DOHH2 (cell line): Measurements from ENCODE around the gene ADAMTS13.
A peak's percentile ranks its signal among the peaks of the same experiment; 100 is the strongest.

ENCODE experiments used
- H3F3A ChIP-seq: fragments of 200-600 bp; sonication (generic), shearing (Covaris generic); 2 replicates; pipeline ENCODE4 v1.6.0; 2016; ENCODE audit warnings: antibody characterized with exemption, mild to moderate bottlenecking; ENCODE audit not compliant: control insufficient read depth, insufficient read depth
- H3K27ac ChIP-seq: fragments of 200-600 bp; sonication (generic); 2 replicates; pipeline ENCODE4 v1.5.1; 2014; ENCODE audit warnings: low read depth, mild to moderate bottlenecking, low read length, moderate library complexity
- H3K27me3 ChIP-seq: fragments of 200-600 bp; sonication (generic); 2 replicates; pipeline ENCODE4 v1.6.1; 2014; ENCODE audit warnings: mild to moderate bottlenecking, low read length, mixed read lengths; ENCODE audit not compliant: control insufficient read depth
- H3K36me3 ChIP-seq: fragments of 200-600 bp; sonication (generic); 2 replicates; pipeline ENCODE4 v1.6.1; 2014; ENCODE audit warnings: mild to moderate bottlenecking, low read length, moderate library complexity, mixed read lengths; ENCODE audit not compliant: control insufficient read depth
- H3K4me1 ChIP-seq: fragments of 200-600 bp; sonication (generic); 2 replicates; pipeline ENCODE4 v1.6.1; 2014; ENCODE audit warnings: mild to moderate bottlenecking, low read length, mixed read lengths; ENCODE audit not compliant: control insufficient read depth
- H3K4me2 ChIP-seq: fragments of 200-600 bp; sonication (generic); 2 replicates; pipeline ENCODE4 v1.6.0; 2014; ENCODE audit warnings: mild to moderate bottlenecking, low read length, moderate library complexity
- H3K4me3 ChIP-seq: fragments of 200-600 bp; sonication (generic); 2 replicates; pipeline ENCODE4 v1.5.1; 2014; ENCODE audit warnings: mild to moderate bottlenecking, low read length, mixed read lengths
- H3K79me2 ChIP-seq: fragments of 200-600 bp; sonication (generic); 2 replicates; pipeline ENCODE4 v1.6.1; 2014; ENCODE audit warnings: mild to moderate bottlenecking, low read length, mixed read lengths; ENCODE audit not compliant: control insufficient read depth
- H3K9me2 ChIP-seq: fragments of 200-600 bp; sonication (generic); replicated peaks from 2 replicates; pipeline ENCODE4 v1.6.1; 2014; ENCODE audit warnings: mild to moderate bottlenecking, low read length, mixed read lengths; ENCODE audit not compliant: control insufficient read depth
- H3K9me3 ChIP-seq: fragments of 200-600 bp; sonication (generic); 2 replicates; pipeline ENCODE4 v1.6.1; 2014; ENCODE audit warnings: antibody characterized with exemption, low read length, mixed read lengths; ENCODE audit not compliant: control insufficient read depth, insufficient read depth
- H4K20me1 ChIP-seq: fragments of 200-600 bp; sonication (generic); 2 replicates; pipeline ENCODE4 v1.6.0; 2014; ENCODE audit warnings: low read depth, mild to moderate bottlenecking, antibody characterized with exemption, low read length, moderate library complexity; ENCODE audit not compliant: control insufficient read depth, insufficient read depth
- EZH2phosphoT487 ChIP-seq: fragments of 200-600 bp; sonication (generic); IDR thresholded peaks from 2 replicates; pipeline ENCODE4 v1.6.1; 2017; ENCODE audit warnings: borderline replicate concordance, mild to moderate bottlenecking, antibody characterized with exemption, low read length, moderate library complexity, mixed read lengths
- TF ChIP-seq, protein P1 (sequence below): fragments of 200-600 bp; sonication (generic); IDR thresholded peaks from one replicate; pipeline ENCODE4 v1.5.1; 2014; ENCODE audit warnings: antibody characterized with exemption, mild to moderate bottlenecking, low read depth, low read length; ENCODE audit not compliant: poor library complexity, severe bottlenecking

Gene ADAMTS13

DNA sequence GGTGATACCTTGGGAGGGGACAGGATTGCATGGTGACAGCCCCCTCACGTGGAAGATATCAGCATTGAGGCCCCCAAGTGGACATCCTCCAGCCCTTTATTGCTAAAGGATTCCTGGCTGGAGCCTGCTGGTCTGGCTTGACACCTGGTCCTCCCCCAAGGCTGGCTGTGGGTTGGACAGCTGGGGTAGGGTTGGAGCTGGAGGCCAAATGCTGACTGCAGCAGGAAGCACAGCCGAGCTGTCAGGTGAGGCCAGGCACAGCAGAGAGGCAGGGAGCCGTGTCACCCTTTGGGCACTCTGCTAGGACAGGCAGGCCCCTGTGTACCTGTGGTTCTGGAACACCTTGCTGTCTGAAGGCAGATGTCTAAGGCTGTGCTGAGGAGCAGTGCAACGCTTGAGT is 39.8 kb downstream of the ADAMTS13 start:
- Histone ChIP-seq H3K4me1 (peaks cover 24% of the 10 kb centered on the region), H3K4me2 (no peak overlapping the region)
- no peak for TF ChIP-seq EZH2phosphoT487
- TF ChIP-seq, protein P1, sequence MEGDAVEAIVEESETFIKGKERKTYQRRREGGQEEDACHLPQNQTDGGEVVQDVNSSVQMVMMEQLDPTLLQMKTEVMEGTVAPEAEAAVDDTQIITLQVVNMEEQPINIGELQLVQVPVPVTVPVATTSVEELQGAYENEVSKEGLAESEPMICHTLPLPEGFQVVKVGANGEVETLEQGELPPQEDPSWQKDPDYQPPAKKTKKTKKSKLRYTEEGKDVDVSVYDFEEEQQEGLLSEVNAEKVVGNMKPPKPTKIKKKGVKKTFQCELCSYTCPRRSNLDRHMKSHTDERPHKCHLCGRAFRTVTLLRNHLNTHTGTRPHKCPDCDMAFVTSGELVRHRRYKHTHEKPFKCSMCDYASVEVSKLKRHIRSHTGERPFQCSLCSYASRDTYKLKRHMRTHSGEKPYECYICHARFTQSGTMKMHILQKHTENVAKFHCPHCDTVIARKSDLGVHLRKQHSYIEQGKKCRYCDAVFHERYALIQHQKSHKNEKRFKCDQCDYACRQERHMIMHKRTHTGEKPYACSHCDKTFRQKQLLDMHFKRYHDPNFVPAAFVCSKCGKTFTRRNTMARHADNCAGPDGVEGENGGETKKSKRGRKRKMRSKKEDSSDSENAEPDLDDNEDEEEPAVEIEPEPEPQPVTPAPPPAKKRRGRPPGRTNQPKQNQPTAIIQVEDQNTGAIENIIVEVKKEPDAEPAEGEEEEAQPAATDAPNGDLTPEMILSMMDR, result peak; percentile 23

DNA sequence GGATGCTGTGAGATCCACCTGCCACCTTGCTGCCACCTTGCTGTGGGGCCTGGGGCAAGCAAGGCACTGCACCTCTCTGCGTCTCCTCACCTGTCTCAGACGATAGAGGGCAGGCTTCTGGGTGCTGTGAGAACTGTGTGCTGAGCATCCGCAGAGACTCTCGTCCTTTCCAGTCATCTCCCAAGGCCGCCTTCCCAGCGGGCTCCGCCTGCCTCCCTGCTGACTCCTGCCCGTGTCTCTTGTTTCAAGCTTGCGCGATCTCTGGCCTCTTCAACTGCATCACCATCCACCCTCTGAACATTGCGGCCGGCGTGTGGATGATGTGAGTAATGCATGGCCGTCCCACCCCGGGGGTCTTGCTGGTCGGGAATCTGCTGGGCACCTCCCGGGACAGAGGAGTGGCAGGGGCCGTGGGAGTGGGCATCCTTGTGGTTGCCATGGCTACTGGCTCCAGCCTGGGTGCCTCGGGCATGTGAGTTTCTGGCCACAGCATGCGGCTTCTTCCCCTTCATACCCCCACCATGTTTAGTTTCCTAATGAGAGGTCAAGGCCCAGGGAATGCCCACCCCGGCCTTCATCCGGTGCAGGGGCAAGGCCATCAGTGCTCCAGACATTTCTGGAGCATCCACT is 41.2 kb downstream of the ADAMTS13 start:
- Histone ChIP-seq H4K20me1 (0 out of 2 replicates have a peak, but pooled peaks cover 5% of the 10 kb centered on the region), H3K27ac (no peak overlapping the region), H3K4me3 (no peak overlapping the region), H3K9me3 (no peaks in the 10 kb centered on the region), H3K36me3 (no peaks in the 10 kb centered on the region), H3K4me2 (no peak overlapping the region), H3K4me1 (peaks cover 24% of the 10 kb centered on the region), H3K27me3 (peaks cover 27% of the 10 kb centered on the region), H3F3A (0 out of 2 replicates have a peak, but pooled peaks cover 5% of the 10 kb centered on the region), H3K79me2 (no peaks in the 10 kb centered on the region), H3K9me2 (no peaks in the 10 kb centered on the region)
- TF ChIP-seq EZH2phosphoT487, result no peak
- TF ChIP-seq, protein P1, result peak; percentile 61

More for the DNA sequence above, 39.8 kb downstream of the ADAMTS13 start:
- H3F3A ChIP-seq, result 0 out of 2 replicates have a peak, but pooled peaks cover 5% of the 10 kb centered on the region
- H3K9me3 ChIP-seq, result no peaks in the 10 kb centered on the region
- no peaks in the 10 kb centered on the region for H3K36me3 ChIP-seq
- no peak overlapping the region for H3K4me3 ChIP-seq
- no peaks in the 10 kb centered on the region for H3K79me2 ChIP-seq
- H3K9me2 ChIP-seq, result no peaks in the 10 kb centered on the region
- 0 out of 2 replicates have a peak, but pooled peaks cover 5% of the 10 kb centered on the region for H4K20me1 ChIP-seq
- no peak overlapping the region for H3K27ac ChIP-seq
- peaks cover 27% of the 10 kb centered on the region for H3K27me3 ChIP-seq

DNA sequence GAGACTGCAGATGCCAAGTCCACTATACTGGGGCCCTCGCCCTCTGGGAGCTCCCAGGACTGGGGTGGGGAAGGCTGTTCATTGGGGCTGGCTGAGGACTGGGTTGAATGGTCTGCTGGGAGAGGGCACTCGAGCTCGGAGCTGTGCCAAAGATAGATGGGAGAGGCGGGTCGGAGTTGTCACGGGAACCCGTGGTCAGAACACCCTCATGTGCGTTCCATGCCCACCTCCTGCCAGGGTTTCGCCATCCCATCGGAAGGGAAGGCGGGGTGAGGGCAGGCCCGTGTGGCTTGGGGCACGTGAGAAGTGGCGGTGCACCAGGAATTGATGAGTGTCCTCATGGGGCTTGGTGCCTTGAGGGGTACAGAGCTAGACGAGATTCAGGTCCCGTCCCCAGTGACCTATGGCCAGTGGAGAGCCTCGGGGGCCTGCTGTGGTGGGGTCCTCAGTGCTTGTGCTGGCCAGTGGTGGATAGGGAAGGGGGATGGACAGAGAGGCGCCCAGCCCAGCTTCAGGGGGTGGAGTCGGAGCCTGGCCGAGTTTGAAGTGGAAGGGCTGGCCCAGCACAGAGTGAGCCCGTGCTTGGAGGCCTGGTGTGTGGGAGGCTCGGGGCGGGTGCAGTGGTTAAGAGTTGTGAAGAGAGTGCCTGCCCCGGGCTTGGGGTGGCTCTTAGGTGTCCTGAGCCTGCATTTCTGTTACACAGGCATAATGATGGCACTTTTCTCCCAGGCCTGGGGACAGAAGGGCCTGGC is 41.9 kb downstream of the ADAMTS13 start:
- H3F3A ChIP-seq, result 0 out of 2 replicates have a peak, but pooled peaks cover 5% of the 10 kb centered on the region
- H3K79me2 ChIP-seq, result no peaks in the 10 kb centered on the region
- H3K9me2 ChIP-seq, result no peaks in the 10 kb centered on the region
- 0 out of 2 replicates have a peak, but pooled peaks cover 5% of the 10 kb centered on the region for H4K20me1 ChIP-seq
- no peak for TF ChIP-seq EZH2phosphoT487
- no peak overlapping the region for H3K27ac ChIP-seq
- H3K4me3 ChIP-seq, result no peak overlapping the region
- H3K27me3 ChIP-seq, result peaks cover 21% of the 10 kb centered on the region
- H3K4me1 ChIP-seq, result peaks cover 20% of the 10 kb centered on the region
- H3K9me3 ChIP-seq, result no peaks in the 10 kb centered on the region
- H3K4me2 ChIP-seq, result no peak overlapping the region
- H3K36me3 ChIP-seq, result no peaks in the 10 kb centered on the region
